NCI-H526 treated with DMSO at 0.1 percent for 48 hours (cell line): Measurements from ENCODE around the gene NAV2.

Experiments
- DNase-seq: peaks from one replicate; lab custom pipeline; 2025; lab: John Stamatoyannopoulos, UW

NAV2 gene

DNA sequence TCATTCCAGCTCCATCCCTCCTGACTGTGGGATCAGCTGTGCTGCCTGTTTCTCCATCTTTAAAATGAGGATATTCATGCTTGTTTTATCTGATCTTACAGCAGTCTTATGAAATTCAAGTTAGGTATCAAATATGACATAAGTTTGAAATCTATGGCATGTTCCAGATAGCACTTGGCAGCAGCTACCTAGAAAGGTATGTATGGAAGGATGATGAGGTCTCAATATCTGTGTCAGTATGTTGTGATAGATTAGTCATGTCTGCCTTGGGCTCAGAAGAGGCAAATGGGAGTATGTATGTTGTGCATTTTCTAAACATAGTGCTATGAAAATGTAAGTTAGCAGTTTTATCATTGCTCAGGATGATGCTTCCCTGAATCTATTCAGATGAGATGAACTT lies 122.1 kb downstream of the NAV2 start:
- DNase-seq, result no peak

DNA sequence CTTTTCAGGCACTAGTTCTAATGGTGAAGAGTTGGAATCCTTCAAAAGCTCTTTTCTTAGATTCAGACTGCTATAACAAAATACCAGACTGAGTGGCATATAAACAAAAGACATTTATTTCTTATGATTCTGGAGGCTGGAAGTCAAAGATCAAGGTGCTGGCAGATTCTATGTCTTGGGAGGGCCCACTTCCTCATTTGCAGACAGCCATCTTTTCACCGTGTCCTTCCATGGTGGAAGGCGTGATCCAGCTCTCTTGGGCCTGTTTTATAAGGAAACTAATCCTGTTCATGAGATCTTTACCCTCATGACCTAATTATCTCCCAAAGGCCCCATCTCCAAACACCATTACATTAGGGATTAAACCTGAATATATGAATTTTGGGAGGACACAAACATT lies 124.0 kb downstream of the NAV2 start:
- no peak for DNase-seq

DNA sequence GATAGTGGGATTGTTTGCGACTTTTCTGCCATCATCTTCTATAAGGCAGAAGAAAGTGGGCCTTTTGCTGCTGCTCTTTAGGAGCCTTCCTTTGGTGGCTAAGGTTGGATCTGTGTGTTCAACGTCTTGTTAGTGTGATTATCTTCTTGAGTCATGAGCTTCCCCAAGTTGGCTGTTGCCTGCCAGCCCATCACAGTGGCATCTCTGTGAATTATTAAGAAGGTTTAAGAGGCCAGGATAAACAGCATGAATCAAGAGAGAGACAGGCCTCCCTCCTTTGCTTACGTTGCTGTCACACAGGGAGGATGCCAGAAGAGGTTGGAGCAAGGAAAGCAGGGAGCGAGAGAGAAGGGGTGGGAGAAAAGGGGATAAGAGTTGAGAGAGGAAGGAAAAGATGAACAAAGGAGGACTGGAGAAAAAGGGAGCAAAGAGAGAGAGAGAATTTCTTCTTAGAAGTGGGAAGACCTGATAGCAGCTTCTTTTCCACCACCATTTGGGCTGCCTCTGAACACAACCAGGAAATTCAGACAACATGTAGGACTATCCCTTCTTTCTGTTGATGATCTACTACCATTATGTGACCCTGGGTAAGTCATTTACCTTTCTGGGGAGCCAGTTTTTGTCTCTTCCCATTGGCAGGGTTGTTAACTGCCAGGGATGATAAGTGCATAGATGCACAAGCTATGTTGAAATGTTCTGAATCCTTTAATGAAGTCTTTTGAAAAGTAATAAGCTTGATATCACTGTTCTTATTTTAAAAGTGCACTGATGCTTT lies 126.5 kb downstream of the NAV2 start:
- no peak for DNase-seq

DNA sequence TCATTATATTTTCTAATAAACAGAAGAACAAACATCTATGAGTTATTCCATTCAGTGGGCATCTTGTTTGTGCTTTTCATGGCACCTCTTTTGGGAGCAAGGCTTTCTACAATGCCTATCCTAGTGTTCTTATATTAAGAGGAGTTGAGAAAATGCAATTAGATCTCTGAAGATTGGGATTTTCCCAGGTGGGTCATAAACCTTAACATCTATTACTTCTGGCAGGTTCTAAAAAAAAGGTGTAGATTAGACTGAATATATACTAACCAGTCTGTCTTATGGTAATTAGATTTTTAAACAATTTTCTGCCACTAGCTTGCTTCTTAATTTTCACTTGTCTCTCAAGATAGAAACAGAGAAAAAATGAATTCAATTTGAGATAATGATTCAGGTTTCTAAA lies 128.3 kb downstream of the NAV2 start:
- DNase-seq, result no peak

DNA sequence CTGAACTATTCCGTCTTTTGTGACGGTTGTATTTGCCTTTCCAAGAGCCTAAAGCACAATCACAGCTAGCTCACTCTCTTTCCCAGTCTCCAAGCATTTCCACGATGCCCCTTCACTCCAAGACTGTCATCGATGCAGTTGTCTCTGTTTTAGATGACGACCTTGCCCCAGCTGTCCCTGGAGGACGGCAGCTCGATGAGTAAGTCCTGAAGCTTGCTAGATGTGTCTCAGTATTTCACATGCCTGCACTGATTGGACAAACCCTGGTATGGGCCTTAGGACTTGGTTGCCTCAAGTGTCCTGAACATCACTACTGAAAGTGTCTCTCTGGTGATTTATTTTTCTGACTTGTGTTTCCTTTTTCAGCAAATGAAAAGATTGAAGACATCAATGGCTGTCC lies 129.9 kb downstream of the NAV2 start:
- no peak for DNase-seq

DNA sequence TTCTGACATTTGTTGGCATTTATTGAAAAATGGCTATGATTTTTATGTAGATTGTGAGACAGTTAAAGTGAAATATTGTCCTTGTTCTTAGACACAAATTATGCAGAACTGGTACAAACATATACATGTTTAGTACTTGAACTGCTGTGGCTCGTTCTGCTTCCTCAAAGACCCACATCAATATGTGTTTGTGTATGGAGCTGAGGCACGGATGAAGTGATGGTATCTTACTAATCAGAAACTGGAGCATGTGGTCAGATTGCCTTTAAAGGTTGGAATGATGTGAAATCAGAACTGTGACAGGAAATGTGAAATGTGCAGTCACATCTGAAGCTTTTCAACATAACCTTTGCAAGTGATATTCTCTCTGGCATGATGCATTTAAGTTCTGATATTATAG lies 130.4 kb downstream of the NAV2 start:
- DNase-seq, result no peak

DNA sequence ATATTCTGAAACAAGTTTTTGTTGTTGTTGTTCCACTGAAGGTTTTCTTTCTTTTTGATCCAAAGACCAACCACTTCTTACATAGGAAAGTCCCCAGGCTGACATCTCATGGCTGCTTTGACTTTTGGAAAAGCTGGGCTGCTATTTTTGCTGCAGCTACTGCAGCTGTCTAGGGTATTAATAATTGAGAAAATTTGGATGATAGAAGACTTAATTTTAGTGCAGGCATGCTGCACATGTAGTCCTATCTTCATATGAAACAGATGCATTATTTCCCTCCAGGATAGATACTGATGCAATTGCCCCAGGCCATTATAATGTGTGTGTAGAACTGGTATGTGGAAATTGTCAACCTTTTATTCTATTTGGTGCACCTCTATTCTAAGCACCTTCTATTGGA lies 131.4 kb downstream of the NAV2 start:
- no peak for DNase-seq

DNA sequence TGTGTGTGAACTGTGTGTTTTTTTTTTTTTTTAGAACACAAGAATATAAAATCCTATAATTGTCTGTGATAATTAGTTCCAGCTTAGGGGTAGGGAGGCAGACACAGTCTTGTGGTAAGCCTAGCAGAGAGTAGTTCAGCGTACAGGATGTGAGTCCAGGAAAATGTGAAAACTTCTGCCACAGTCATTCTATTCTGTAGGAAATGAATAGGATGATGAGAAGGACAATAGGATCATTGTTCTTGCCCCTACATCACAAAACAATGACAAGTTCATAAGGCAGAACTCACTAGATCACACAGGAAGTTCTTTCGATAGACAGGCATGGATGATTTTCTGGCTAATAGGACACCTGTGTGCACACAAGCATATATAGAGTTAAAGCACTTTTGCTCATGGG lies 132.2 kb downstream of the NAV2 start:
- DNase-seq, result peak; percentile 88

DNA sequence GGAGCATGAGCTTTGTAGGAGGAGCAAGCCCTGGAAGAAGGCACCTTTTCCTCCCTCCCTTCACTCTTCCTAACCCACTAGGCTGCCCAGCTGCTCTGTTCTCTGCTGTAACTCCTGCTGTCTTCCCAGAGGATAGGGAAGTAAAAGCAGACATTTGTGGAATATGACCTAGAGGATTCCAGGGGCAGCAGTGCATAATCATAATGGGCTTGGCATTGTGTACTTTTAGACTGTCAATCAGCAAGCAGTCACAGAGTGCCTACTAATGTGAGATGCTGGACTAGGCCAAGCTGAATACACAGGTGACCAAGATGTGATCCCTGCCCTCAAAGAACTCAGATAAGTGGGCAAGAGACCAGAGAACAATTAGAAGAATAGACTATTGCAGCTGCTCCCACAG lies 133.0 kb downstream of the NAV2 start:
- DNase-seq, result no peak

DNA sequence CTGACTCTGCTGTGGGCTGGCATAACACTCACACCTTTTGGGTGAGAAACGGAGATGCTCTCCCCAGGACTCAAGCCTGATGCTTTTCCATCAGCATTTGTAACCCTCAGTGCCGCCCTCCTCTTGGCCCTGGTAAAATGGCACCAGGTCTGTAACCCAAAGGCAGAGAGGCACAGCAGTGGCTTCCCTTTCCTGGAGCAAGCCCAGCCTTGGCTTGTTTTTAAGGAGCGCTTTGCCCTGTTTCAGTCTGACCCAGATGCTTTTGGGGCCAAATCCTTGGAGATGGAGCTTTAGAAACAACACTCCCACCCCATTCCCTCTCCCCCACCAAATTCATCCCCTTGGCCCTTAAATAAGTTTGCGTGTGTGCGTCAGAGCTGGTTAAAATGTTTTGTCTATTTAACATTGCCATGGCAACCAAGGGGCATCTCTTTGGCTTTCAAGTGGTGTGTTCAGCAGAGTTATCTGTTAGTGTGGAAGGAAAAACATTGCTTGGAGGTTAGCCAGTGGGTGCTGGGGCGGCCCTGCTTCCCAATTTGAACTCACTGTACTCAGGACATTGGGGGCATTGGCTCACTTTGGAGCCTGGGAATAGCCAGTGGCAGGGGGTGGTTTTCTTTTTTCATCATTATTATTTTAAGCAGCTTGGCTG lies 134.1 kb downstream of the NAV2 start:
- DNase-seq, result no peak

DNA sequence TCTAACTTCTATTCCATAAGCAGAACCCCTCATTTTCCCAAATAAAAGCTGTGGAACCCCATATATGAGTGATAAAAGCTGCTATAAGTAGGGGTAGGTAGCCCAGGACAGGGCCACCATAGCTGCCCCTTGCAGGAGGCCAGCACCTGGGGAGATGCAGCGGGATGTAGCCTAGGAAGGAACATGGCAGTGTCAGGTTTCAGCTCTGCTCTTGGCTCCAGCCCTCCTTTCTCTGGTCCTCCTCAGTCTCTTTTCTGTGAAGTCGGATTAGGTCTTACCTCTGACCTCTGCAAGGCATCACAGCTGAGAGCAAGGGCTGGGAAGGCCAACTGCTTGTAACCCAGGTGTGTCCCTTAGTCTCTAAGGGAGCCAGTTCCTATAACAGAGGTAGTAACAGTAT lies 135.6 kb downstream of the NAV2 start:
- DNase-seq, result no peak

DNA sequence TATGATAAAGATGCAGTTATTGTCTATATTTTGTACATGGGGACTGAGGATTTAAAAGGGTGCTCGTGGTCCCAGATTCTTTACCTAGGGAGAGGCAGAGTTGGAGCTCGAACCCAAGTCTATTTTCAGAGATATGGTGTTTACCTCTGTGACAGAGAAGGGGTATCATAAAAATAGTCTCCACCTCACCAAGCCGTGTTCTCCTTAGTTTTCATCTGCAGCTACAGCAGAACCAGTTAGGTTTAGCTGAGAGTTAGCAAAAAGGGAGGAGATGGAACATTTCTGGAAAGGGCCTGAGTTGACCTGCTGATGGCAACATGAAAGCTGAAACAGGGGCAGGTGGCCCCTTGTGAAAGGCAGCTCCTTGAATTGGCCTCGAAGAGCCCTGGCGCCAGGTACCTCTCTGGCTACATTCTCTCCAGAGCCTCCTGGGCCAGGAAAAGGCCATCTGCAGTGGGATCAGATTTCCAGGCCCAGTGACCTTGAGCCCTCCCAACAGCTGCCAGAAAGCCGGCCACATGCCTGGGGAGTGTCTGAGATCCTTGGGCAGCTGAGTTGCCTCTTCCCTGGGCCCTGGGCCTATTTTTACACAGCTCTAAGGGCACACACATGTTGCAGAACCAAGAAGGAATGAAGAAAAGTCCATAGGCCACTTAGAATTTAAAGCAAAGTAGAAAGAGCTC lies 136.6 kb downstream of the NAV2 start:
- no peak for DNase-seq

DNA sequence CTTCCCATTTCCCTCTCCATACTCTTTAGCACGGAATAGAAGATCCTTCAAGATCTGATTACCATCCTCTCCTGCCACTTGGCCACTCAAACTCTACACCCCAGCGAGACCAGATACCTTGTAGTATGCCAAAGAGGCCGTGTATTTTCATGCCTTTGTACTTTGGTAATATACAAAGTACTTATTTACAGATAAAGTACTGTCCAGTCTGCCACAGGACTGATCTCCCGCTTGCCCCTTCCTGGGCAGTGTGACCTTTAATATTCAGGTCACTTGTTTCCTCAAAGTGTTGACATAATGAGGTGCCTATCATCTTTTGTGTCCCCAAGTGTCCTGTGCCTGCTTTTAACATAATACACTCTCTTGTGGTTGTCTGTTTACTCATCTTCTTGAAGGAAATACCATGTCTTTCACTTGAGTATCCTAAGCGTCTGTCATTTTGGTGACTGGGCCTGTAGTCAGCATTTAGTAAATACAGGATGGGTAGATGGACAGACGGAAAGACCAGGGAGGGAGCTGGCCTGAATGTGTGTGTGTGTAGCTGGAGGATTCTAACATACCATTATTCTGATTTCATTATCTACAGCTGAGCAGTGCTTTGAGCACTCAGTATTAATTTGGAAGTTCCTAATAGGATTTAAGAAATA lies 137.4 kb downstream of the NAV2 start:
- DNase-seq, result no peak

DNA sequence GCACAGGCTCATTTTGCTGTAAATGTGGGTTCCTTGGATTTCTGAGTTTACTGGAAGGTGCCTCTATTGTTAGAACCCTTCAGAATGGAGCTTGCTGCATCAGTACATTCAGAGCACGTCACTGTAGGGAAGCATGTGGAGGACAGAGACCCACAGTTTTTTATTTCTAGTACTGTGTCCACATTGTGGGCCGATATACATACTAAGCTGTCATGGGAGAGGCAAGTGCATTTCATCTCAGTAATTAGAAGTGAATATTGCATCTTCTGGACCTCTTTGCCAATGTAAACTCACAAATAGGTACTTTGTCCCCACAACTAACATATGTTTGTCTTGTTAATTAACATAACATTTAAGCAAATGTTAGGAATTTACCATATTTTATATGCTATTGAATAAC lies 139.7 kb downstream of the NAV2 start:
- DNase-seq, result no peak

DNA sequence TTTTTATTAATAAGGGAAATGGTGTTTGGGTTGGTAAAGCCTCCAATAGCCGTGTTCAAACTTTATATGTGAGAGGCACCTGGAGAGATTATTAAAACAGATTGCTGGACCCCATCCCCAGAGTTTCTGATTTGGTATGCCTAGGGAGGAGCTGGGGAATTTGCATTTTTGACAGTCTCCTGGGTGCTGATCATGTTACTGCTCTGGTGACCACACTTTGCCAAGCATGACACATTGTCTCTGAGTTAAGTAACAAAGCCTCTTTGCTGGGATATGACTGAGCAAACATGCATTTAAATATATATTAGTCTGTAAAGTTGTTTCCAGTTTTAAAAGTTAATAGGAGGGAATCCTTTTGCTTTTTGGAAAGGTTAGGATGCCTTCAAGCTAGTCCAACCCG lies 140.4 kb downstream of the NAV2 start:
- DNase-seq, result peak; percentile 92

DNA sequence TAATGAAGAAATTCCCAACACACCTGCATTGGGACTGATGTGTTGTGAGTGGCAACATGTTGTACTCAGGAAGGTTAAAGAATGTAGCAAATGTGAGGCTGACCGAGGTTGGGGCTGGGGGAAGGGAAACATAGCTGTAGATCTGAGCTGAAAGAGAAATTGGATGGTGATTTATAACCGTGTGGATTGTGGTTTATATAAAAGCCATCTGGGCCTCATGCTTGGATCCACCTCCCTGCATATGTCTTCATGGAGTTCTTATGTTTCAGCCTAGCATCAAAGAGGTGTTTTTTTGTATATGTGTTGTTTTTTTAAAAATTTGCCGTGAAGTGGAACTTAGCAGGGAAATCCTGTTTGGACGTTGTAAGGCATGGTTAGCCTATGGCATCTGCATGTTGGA lies 141.3 kb downstream of the NAV2 start:
- no peak for DNase-seq

DNA sequence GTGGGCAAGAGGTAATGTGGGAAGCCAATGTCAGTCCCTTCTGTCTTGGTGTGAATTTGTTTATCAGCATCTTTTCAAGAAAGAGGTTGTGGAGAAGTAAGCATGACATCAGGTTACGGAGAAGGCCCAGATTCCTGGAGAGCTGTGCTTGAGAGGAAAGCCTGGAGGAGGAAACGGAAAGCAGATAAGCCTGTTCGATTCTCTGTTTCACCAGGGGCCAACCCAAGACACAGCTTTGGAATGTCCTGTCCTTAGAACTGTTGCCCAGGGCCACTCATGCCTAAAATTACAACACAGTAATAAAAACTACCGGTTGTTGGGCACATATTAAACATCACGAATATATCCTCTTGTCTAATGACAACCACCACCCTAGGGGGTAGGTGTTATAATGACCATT lies 148.5 kb downstream of the NAV2 start:
- no peak for DNase-seq

DNA sequence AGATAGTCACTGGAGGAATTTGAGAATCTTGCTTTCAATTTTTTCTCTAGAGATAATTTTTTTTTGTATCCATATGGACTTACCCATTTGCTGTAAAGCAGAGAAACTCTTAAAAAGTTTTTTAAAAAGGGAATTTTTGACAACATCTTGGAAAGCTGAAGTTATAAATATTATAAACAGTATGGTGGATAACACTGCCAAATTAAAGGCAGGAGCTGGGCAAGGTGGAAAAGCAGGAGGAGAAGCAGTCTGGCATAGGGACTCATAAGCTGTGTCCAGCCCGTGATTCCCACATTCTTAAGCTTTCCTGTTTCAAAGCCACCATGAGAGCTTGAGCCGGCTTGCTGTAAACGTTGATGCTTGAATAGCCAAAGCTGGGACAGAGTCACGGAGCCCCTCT lies 149.5 kb downstream of the NAV2 start:
- no peak for DNase-seq

DNA sequence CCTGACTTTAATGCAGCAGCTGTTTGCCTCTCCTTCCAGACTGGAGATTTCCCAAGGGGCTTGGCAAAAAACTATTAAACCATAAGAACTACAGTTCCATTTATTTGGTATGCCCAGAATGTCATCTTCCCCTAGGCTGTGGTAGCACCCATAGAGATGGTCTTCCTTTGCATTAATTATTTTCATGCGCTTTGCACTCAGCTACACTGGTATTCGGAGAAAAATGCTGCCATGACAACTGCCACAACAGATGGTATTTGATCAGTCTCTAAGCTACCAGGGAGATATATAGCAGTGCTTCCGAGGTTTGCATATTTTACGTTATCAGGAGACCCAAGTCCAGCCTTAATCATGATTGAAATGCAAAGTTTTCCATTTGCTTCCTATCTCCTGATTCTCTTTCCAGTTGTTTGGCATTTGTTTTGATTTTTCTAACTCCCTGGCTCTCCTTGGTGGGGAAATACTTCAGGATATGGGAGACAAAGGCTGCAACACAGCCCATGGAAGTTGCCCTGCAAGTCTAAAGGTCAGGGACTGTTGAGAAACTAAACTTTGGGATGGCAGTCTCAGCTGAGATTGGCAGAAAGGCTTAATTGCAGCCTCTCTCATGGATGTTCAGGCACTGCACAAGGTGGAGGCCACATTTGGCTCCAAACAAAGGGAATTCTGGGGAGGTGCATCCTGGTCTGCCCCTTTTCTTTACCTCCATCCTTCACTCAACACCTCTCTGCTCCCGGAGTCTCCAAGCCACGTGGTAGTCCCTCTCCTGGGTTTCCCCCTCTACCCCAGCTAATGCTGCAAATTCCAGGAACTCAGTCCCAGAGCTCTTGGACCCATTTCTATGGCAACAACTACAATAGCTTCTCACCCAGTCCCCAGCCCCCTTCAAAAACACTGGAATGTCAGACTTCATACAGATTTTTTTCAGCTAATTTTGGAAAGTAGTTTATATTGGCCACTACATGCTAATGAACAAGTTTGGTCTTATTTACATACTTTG lies 151.8 kb downstream of the NAV2 start:
- DNase-seq, result peak; percentile 98

DNA sequence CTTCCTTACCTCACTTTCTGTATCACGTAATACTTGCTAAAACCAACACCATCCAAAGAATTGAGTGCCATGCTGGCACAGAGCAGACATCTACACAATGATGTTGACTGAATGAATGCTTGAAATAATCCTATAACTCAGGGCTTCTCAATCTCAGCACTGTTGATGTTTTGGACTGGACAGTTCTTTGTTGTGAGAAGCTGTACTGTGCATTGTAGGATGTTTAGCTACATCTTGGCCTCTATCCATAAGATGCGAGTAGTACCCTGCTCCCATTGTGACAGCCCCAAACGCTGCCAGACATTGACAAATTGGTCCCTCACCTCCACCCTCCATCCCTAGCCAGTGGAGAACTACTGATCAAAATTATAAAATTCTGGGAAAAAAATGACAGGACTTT lies 153.4 kb downstream of the NAV2 start:
- DNase-seq, result no peak

DNA sequence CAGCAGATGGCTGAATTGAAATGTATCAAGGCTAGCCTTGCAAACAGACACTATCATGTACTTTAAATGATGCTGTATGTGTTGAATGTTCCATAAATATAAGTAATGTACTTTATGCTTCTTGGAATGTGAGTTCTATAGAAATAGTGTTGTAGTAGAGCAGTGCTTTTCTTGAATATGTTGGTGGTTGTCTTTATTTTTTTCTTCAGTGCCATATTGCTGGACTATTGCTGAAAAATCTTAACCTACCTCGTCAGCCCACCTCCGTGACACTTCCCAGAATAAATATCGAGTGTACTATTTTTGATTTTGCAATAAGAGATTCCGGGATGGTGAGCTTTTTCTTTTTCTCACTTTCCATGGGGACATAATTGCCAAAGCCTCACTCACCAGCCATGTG lies 153.9 kb downstream of the NAV2 start:
- DNase-seq, result no peak

DNA sequence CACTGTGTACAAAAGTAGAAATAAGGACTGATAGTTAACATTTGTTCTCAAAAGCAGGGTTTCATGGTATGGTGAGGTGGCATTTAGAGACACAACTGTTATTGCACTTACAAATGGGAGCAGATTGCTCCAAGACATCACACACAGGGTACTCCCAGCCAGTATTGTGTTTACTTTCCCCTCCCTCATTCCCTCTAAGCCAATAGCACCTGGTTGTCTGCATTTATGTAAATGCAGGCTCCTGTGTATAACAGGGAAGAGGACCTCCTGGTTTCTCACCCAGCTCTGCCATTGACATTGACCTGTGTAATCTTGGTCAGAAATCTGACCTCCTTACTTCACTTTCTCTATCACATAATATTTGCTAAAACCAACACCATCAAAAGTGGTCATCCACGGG lies 154.4 kb downstream of the NAV2 start:
- DNase-seq, result peak; percentile 56
